BLaER1 (cell line): ENCODE results near the gene EPHA1.
A peak's percentile ranks its signal among the peaks of the same experiment; 100 is the strongest.
"Not testable (repeated sequence)": the region's sequence is repeated elsewhere in the genome, so short reads cannot be mapped to it uniquely, and the experiment has no call there.

Experiments used
- H3K27ac ChIP-seq: shearing (Covaris generic); formaldehyde crosslinking; 2 replicates; pipeline ENCODE4 v1.8.1; 2022
- H3K27me3 ChIP-seq: shearing (Covaris generic); formaldehyde crosslinking; 2 replicates; pipeline ENCODE4 v1.8.1; 2022
- H3K36me3 ChIP-seq: shearing (Covaris generic); formaldehyde crosslinking; 2 replicates; pipeline ENCODE4 v1.8.1; 2022
- H3K4me1 ChIP-seq: shearing (Covaris generic); formaldehyde crosslinking; 2 replicates; pipeline ENCODE4 v1.8.1; 2022
- H3K4me2 ChIP-seq: shearing (Covaris generic); formaldehyde crosslinking; 2 replicates; pipeline ENCODE4 v1.8.1; 2022
- H3K4me3 ChIP-seq: shearing (Covaris generic); formaldehyde crosslinking; 2 replicates; pipeline ENCODE4 v1.8.1; 2022
- H3K9ac ChIP-seq: shearing (Covaris generic); formaldehyde crosslinking; 2 replicates; pipeline ENCODE4 v1.8.1; 2022
- H3K9me3 ChIP-seq: shearing (Covaris generic); formaldehyde crosslinking; 2 replicates; pipeline ENCODE4 v1.8.1; 2022
- H4K20me1 ChIP-seq: shearing (Covaris generic); formaldehyde crosslinking; 2 replicates; pipeline ENCODE4 v1.8.1; 2022
- Cebpa-rat ChIP-seq: shearing (Covaris generic); IDR thresholded peaks from 2 replicates; pipeline ENCODE4 v1.8.1; 2022

EPHA1 gene

GRCh38 chr7:143396182-143396581 is 12.5 kb downstream of the EPHA1 start:
- Histone ChIP-seq H3K27ac (no peak overlapping the region), H3K4me1 (peaks cover 17% of the 10 kb centered on the region), H3K4me2 (peak overlapping the region; percentile 76), H3K4me3 (no peak overlapping the region), H3K27me3 (no peaks in the 10 kb centered on the region), H3K36me3 (peaks cover 20% of the 10 kb centered on the region), H3K9me3 (no peaks in the 10 kb centered on the region), H4K20me1 (no peaks in the 10 kb centered on the region), H3K9ac (no peak overlapping the region)
- no peak for TF ChIP-seq Cebpa-rat

- no peak overlapping the region for H3K4me3 ChIP-seq
- H4K20me1 ChIP-seq: no peaks in the 10 kb centered on the region
- no peaks in the 10 kb centered on the region for H3K9me3 ChIP-seq
- peak overlapping the region; percentile 76 for H3K4me2 ChIP-seq
- no peak for TF ChIP-seq Cebpa-rat
- peak overlapping the region; percentile 26; the same call in 1 of the 2 replicates for H3K27ac ChIP-seq
- peaks cover 27% of the 10 kb centered on the region for H3K36me3 ChIP-seq
- no peaks in the 10 kb centered on the region for H3K27me3 ChIP-seq
- peaks cover 17% of the 10 kb centered on the region for H3K4me1 ChIP-seq
- 0 out of 2 replicates have a peak overlapping the region, but pooled peaks have one; percentile 24 for H3K9ac ChIP-seq
These were observed 13.2 kb downstream of the EPHA1 start for GRCh38 chr7:143395187-143396149.

GRCh38 chr7:143394777-143395176 is 13.9 kb downstream of the EPHA1 start:
- no peak for TF ChIP-seq Cebpa-rat
- H4K20me1 ChIP-seq: no peaks in the 10 kb centered on the region
- no peak overlapping the region for H3K4me3 ChIP-seq
- peak overlapping the region; percentile 76 for H3K4me2 ChIP-seq
- H3K9me3 ChIP-seq: no peaks in the 10 kb centered on the region
- peaks cover 17% of the 10 kb centered on the region for H3K4me1 ChIP-seq
- H3K9ac ChIP-seq: 0 out of 2 replicates have a peak overlapping the region, but pooled peaks have one; percentile 24
- H3K27ac ChIP-seq: no peak overlapping the region
- no peaks in the 10 kb centered on the region for H3K27me3 ChIP-seq
- peaks cover 34% of the 10 kb centered on the region for H3K36me3 ChIP-seq

GRCh38 chr7:143394068-143394467 is 14.6 kb downstream of the EPHA1 start:
- Histone ChIP-seq H3K36me3 (peaks cover 41% of the 10 kb centered on the region), H4K20me1 (no peaks in the 10 kb centered on the region), H3K4me1 (peaks cover 17% of the 10 kb centered on the region), H3K4me2 (no peak overlapping the region), H3K4me3 (no peak overlapping the region), H3K27me3 (no peaks in the 10 kb centered on the region), H3K9me3 (no peaks in the 10 kb centered on the region), H3K9ac (no peak overlapping the region), H3K27ac (no peak overlapping the region)
- no peak for TF ChIP-seq Cebpa-rat

- no peak overlapping the region for H3K27ac ChIP-seq
- no peaks in the 10 kb centered on the region for H4K20me1 ChIP-seq
- H3K4me2 ChIP-seq: no peak overlapping the region
- H3K9ac ChIP-seq: no peak overlapping the region
- no peaks in the 10 kb centered on the region for H3K9me3 ChIP-seq
- no peak overlapping the region for H3K4me3 ChIP-seq
- H3K4me1 ChIP-seq: peaks cover 17% of the 10 kb centered on the region
- no peaks in the 10 kb centered on the region for H3K27me3 ChIP-seq
- no peak for TF ChIP-seq Cebpa-rat
- H3K36me3 ChIP-seq: peaks cover 47% of the 10 kb centered on the region
These were observed 15.2 kb downstream of the EPHA1 start for GRCh38 chr7:143393267-143394041.

GRCh38 chr7:143392875-143393266 is 15.8 kb downstream of the EPHA1 start:
- H3K4me1 ChIP-seq: peaks cover 17% of the 10 kb centered on the region
- peaks cover 53% of the 10 kb centered on the region for H3K36me3 ChIP-seq
- no peak overlapping the region for H3K4me3 ChIP-seq
- H3K9ac ChIP-seq: no peak overlapping the region
- no peaks in the 10 kb centered on the region for H3K27me3 ChIP-seq
- H3K4me2 ChIP-seq: no peak overlapping the region
- TF ChIP-seq Cebpa-rat: no peak
- H3K27ac ChIP-seq: no peak overlapping the region
- no peaks in the 10 kb centered on the region for H3K9me3 ChIP-seq
- H4K20me1 ChIP-seq: no peaks in the 10 kb centered on the region

- Histone ChIP-seq H3K4me1 (peaks cover 20% of the 10 kb centered on the region), H3K36me3 (peaks cover 53% of the 10 kb centered on the region)
- not testable (repeated sequence) for H3K27me3 ChIP-seq, H3K9ac ChIP-seq, H4K20me1 ChIP-seq, H3K27ac ChIP-seq, H3K4me3 ChIP-seq, H3K4me2 ChIP-seq, H3K9me3 ChIP-seq
These were observed 16.2 kb downstream of the EPHA1 start for GRCh38 chr7:143392427-143392826.

GRCh38 chr7:143391462-143392404 is 16.9 kb downstream of the EPHA1 start:
- no peak overlapping the region for H3K27ac ChIP-seq

GRCh38 chr7:143390773-143391317 is 17.8 kb downstream of the EPHA1 start:
- peaks cover 53% of the 10 kb centered on the region for H3K36me3 ChIP-seq
- TF ChIP-seq Cebpa-rat: no peak
- no peak overlapping the region for H3K9ac ChIP-seq
- no peak overlapping the region for H3K4me3 ChIP-seq
- peaks cover 12% of the 10 kb centered on the region for H4K20me1 ChIP-seq
- H3K27me3 ChIP-seq: no peaks in the 10 kb centered on the region
- no peak overlapping the region for H3K27ac ChIP-seq
- H3K9me3 ChIP-seq: no peaks in the 10 kb centered on the region
- peaks cover 33% of the 10 kb centered on the region for H3K4me1 ChIP-seq
- H3K4me2 ChIP-seq: no peak overlapping the region

More at GRCh38 chr7:143391462-143392404, 16.9 kb downstream of the EPHA1 start:
- peaks cover 10% of the 10 kb centered on the region for H4K20me1 ChIP-seq
- H3K9me3 ChIP-seq: no peaks in the 10 kb centered on the region
- H3K36me3 ChIP-seq: peaks cover 53% of the 10 kb centered on the region
- H3K4me3 ChIP-seq: no peak overlapping the region
- H3K27me3 ChIP-seq: no peaks in the 10 kb centered on the region
- H3K4me1 ChIP-seq: peaks cover 27% of the 10 kb centered on the region
- TF ChIP-seq Cebpa-rat: no peak
- no peak overlapping the region for H3K4me2 ChIP-seq
- H3K9ac ChIP-seq: no peak overlapping the region
